GM23338 (cell line): Measurements from ENCODE around the gene EDIL3. TPM values are rescaled to one million over a fixed set of nuclear protein-coding genes. Genes with fewer than 3 reads are reported as not detected.

ENCODE experiments used
- ATAC-seq: fragments of 200-7000 bp; cut with Tn5 transposase; 3 replicates; pipeline ENCODE4 v1.9.1; 2020
- DNase-seq: peaks from one replicate; pipeline ENCODE4 v3.0.0-alpha.2; 2015; ENCODE audit warnings: low spot score
- H2AFZ ChIP-seq: fragments of 200-600 bp; sonication (generic); 2 replicates; pipeline ENCODE4 v1.8.0; 2016; ENCODE audit warnings: antibody characterized with exemption, mild to moderate bottlenecking, moderate library complexity
- H3F3A ChIP-seq: fragments of 200-600 bp; sonication (generic); replicated peaks from 2 replicates; pipeline ENCODE4 v1.8.0; 2017; ENCODE audit warnings: antibody characterized with exemption, mixed run types, low read depth
- H3K27ac ChIP-seq: fragments of 200-600 bp; sonication (generic); 2 replicates; pipeline ENCODE4 v1.6.1; 2016; ENCODE audit warnings: low read depth
- H3K27me3 ChIP-seq: fragments of 200-600 bp; sonication (generic); 2 replicates; pipeline ENCODE4 v1.8.0; 2016; ENCODE audit warnings: mild to moderate bottlenecking, mixed run types, moderate library complexity; ENCODE audit not compliant: insufficient read depth
- H3K36me3 ChIP-seq: fragments of 200-600 bp; sonication (generic); 2 replicates; pipeline ENCODE4 v1.8.0; 2016; ENCODE audit warnings: mild to moderate bottlenecking; ENCODE audit not compliant: insufficient read depth
- H3K4me1 ChIP-seq: fragments of 200-600 bp; sonication (generic); 2 replicates; pipeline ENCODE4 v1.8.0; 2016; ENCODE audit warnings: mild to moderate bottlenecking, moderate library complexity; ENCODE audit not compliant: insufficient read depth
- H3K4me2 ChIP-seq: fragments of 200-600 bp; sonication (generic); 2 replicates; pipeline ENCODE4 v1.7.1; 2017; ENCODE audit warnings: mixed run types
- H3K4me3 ChIP-seq: fragments of 200-600 bp; sonication (generic); 2 replicates; pipeline ENCODE4 v1.6.1; 2016; ENCODE audit warnings: mixed run types
- H3K79me2 ChIP-seq: fragments of 200-600 bp; sonication (generic); replicated peaks from 2 replicates; pipeline ENCODE4 v1.8.0; 2017; ENCODE audit warnings: mild to moderate bottlenecking; ENCODE audit not compliant: insufficient read depth
- H3K9me2 ChIP-seq: fragments of 200-600 bp; sonication (generic); 2 replicates; pipeline ENCODE4 v1.8.0; 2017; ENCODE audit not compliant: insufficient read depth
- H4K20me1 ChIP-seq: fragments of 200-600 bp; sonication (generic); replicated peaks from 2 replicates; pipeline ENCODE4 v1.8.0; 2017; ENCODE audit warnings: mild to moderate bottlenecking; ENCODE audit not compliant: insufficient read depth
- H3K27ac Mint-ChIP-seq: 2 replicates; pipeline ENCODE4 v1.8.0; 2020; ENCODE audit warnings: inconsistent platforms, mild to moderate bottlenecking, moderate library complexity, mixed read lengths
- H3K27me3 Mint-ChIP-seq: 3 replicates; pipeline ENCODE4 v1.8.0; 2022; ENCODE audit warnings: low read depth, mild to moderate bottlenecking, moderate library complexity, mixed read lengths, inconsistent platforms; ENCODE audit not compliant: insufficient read depth, poor library complexity
- H3K36me3 Mint-ChIP-seq: 3 replicates; pipeline ENCODE4 v1.8.0; 2021; ENCODE audit warnings: low read depth, mild to moderate bottlenecking, inconsistent platforms, moderate library complexity, mixed read lengths
- H3K4me1 Mint-ChIP-seq: 3 replicates; pipeline ENCODE4 v1.8.0; 2020; ENCODE audit warnings: mild to moderate bottlenecking, inconsistent platforms, mixed read lengths
- H3K4me3 Mint-ChIP-seq: 3 replicates; pipeline ENCODE4 v1.8.0; 2021; ENCODE audit warnings: moderate library complexity, mild to moderate bottlenecking, inconsistent platforms, mixed read lengths
- H3K9me3 Mint-ChIP-seq: 3 replicates; pipeline ENCODE4 v1.8.0; 2020; ENCODE audit warnings: moderate library complexity, mild to moderate bottlenecking, inconsistent platforms, mixed read lengths
- CREB1 ChIP-seq: fragments of 250-450 bp; sonication (Bioruptor Pico); IDR thresholded peaks from 2 replicates; pipeline ENCODE4 v1.5.0; 2020; ENCODE audit warnings: low read depth, mild to moderate bottlenecking, moderate library complexity
- EZH2phosphoT487 ChIP-seq: fragments of 200-600 bp; sonication (generic); IDR thresholded peaks from one replicate; pipeline ENCODE4 v1.8.1; 2018; ENCODE audit warnings: antibody characterized with exemption; ENCODE audit not compliant: unreplicated experiment
- JUNB ChIP-seq: IDR thresholded peaks from one replicate; pipeline ENCODE4 v1.6.1; 2016; ENCODE audit warnings: antibody characterized with exemption; ENCODE audit not compliant: unreplicated experiment
- ZNF114 ChIP-seq: fragments of 250-450 bp; sonication (Bioruptor Pico); IDR thresholded peaks from 2 replicates; pipeline ENCODE4 v1.5.0; 2020; ENCODE audit warnings: mild to moderate bottlenecking, moderate library complexity
- ZNF331 ChIP-seq: fragments of 250-450 bp; sonication (Bioruptor Pico); IDR thresholded peaks from 2 replicates; pipeline ENCODE4 v1.5.0; 2020; ENCODE audit warnings: low read depth, mild to moderate bottlenecking, moderate library complexity
- polyA plus RNA-seq: library from polyadenylated mRNA; unstranded; fragments of >200 nt; fragmentation: Nextera tagmentation; extraction: Ambion mirVana; gene quantifications from 2 replicates; pipeline ENCODE4 v1.2.1, GENCODE V29; 2016
- total RNA-seq: library from RNA; depleted of rRNA; stranded (reverse); fragments of >200 nt; shearing (Covaris generic); gene quantifications from 2 replicates; pipeline ENCODE4 v1.2.3, GENCODE V29; 2014
- TF ChIP-seq, protein P1 (sequence below), 2 experiments: fragments of 200-600 bp in 1 of 2; sonication (generic) in 1 of 2; conservative IDR thresholded peaks; 2 replicates each; pipeline versions ENCODE4 v1.5.1 to v1.6.1; 2016 to 2017; ENCODE audit warnings: antibody characterized with exemption in 2 of 2, low read depth in 2 of 2, mild to moderate bottlenecking in 2 of 2, moderate library complexity in 1 of 2
- TF ChIP-seq, protein P2 (sequence below): IDR thresholded peaks from 2 replicates; pipeline ENCODE4 v1.6.1; 2016; ENCODE audit warnings: antibody characterized with exemption
- TF ChIP-seq, protein P3 (sequence below): IDR thresholded peaks from one replicate; pipeline ENCODE4 v1.6.1; 2018; ENCODE audit warnings: antibody characterized with exemption; ENCODE audit not compliant: unreplicated experiment

The EDIL3 gene
- total and polyA plus RNA-seq, 2 experiments from 2014 or later, result 43.3 to 61.9 TPM

DNA sequence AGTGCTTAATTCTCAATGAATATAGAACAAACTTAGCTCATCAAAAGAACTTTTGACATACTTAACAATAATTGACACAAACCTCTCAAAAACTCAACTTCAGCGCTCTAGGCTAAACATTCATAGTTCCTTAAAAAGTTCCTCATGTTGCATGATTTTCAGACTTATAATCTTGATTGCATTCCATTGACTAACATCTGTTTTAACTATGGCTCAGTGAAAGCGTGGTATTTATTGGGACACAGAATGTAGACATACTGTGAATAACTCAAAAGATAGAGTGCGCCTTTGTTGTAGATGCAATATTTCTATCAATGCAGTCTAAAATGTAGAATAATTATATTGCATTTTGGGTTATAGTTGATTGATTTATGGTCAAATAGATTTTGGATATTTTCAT is 436.9 kb downstream of the EDIL3 start:
- H4K20me1 ChIP-seq, result no peaks in the 10 kb centered on the region
- TF ChIP-seq ZNF114 (CRISPR knock-in tag) (no peak), CREB1 (CRISPR knock-in tag) (no peak)
- TF ChIP-seq, protein P1, sequence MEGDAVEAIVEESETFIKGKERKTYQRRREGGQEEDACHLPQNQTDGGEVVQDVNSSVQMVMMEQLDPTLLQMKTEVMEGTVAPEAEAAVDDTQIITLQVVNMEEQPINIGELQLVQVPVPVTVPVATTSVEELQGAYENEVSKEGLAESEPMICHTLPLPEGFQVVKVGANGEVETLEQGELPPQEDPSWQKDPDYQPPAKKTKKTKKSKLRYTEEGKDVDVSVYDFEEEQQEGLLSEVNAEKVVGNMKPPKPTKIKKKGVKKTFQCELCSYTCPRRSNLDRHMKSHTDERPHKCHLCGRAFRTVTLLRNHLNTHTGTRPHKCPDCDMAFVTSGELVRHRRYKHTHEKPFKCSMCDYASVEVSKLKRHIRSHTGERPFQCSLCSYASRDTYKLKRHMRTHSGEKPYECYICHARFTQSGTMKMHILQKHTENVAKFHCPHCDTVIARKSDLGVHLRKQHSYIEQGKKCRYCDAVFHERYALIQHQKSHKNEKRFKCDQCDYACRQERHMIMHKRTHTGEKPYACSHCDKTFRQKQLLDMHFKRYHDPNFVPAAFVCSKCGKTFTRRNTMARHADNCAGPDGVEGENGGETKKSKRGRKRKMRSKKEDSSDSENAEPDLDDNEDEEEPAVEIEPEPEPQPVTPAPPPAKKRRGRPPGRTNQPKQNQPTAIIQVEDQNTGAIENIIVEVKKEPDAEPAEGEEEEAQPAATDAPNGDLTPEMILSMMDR (conservative IDR thresholded peaks at IDR 0.05; ENCODE audit: low read depth in 2 of 2), result no peak
- no peaks in the 10 kb centered on the region for H3K79me2 ChIP-seq
- no peaks in the 10 kb centered on the region for H3F3A ChIP-seq
- no peak overlapping the region for H3K4me2 ChIP-seq
- Mint-ChIP-seq H3K4me1 (no peaks in the 10 kb centered on the region), H3K27ac (no peak overlapping the region), H3K36me3 (no peaks in the 10 kb centered on the region), H3K4me3 (no peak overlapping the region), H3K27me3 (peaks cover 2% of the 10 kb centered on the region), H3K9me3 (no peaks in the 10 kb centered on the region)
- no peaks in the 10 kb centered on the region for H3K27me3 ChIP-seq
- H3K27ac ChIP-seq, result no peak overlapping the region
- no peak overlapping the region for H3K4me3 ChIP-seq
- DNase-seq (no peak), ATAC-seq (no peak)
- no peaks in the 10 kb centered on the region for H3K4me1 ChIP-seq
- H3K9me2 ChIP-seq, result no peaks in the 10 kb centered on the region
- no peak overlapping the region for H2AFZ ChIP-seq
- no peaks in the 10 kb centered on the region for H3K36me3 ChIP-seq

DNA sequence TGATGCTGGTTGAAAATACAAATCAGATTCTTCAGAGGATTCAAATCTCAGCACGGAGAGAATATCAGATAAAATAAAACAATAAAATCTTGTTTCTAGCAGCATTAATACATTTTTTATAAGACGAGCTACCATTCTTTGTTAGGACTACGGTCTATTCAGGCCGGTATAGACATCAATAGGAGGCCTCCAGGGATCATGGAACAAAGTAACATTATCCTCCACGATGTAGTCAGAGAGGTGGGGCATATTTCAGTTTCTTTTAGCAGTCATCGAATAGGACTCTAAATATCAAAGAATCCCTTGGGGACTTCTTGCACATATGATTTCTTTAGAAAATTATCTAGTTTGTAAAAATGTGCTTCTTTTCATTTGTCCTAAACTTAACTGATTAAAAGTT is 438.2 kb downstream of the EDIL3 start:
- Histone ChIP-seq H3K27ac (no peak overlapping the region), H4K20me1 (no peaks in the 10 kb centered on the region), H2AFZ (no peak overlapping the region), H3K9me2 (no peaks in the 10 kb centered on the region), H3K4me3 (no peak overlapping the region), H3K27me3 (no peaks in the 10 kb centered on the region), H3K4me1 (no peaks in the 10 kb centered on the region), H3F3A (no peaks in the 10 kb centered on the region), H3K4me2 (no peak overlapping the region), H3K79me2 (no peaks in the 10 kb centered on the region), H3K36me3 (no peaks in the 10 kb centered on the region)
- ATAC-seq (no peak), DNase-seq (no peak)
- H3K27me3 Mint-ChIP-seq, result peaks cover 2% of the 10 kb centered on the region
- H3K27ac Mint-ChIP-seq, result no peak overlapping the region
- no peaks in the 10 kb centered on the region for H3K9me3 Mint-ChIP-seq
- no peak overlapping the region for H3K4me3 Mint-ChIP-seq
- TF ChIP-seq JUNB (no peak), CREB1 (CRISPR knock-in tag) (no peak), EZH2phosphoT487 (no peak), ZNF331 (CRISPR knock-in tag) (no peak)
- TF ChIP-seq, protein P2, sequence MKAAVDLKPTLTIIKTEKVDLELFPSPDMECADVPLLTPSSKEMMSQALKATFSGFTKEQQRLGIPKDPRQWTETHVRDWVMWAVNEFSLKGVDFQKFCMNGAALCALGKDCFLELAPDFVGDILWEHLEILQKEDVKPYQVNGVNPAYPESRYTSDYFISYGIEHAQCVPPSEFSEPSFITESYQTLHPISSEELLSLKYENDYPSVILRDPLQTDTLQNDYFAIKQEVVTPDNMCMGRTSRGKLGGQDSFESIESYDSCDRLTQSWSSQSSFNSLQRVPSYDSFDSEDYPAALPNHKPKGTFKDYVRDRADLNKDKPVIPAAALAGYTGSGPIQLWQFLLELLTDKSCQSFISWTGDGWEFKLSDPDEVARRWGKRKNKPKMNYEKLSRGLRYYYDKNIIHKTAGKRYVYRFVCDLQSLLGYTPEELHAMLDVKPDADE, result no peak
- TF ChIP-seq, protein P3, sequence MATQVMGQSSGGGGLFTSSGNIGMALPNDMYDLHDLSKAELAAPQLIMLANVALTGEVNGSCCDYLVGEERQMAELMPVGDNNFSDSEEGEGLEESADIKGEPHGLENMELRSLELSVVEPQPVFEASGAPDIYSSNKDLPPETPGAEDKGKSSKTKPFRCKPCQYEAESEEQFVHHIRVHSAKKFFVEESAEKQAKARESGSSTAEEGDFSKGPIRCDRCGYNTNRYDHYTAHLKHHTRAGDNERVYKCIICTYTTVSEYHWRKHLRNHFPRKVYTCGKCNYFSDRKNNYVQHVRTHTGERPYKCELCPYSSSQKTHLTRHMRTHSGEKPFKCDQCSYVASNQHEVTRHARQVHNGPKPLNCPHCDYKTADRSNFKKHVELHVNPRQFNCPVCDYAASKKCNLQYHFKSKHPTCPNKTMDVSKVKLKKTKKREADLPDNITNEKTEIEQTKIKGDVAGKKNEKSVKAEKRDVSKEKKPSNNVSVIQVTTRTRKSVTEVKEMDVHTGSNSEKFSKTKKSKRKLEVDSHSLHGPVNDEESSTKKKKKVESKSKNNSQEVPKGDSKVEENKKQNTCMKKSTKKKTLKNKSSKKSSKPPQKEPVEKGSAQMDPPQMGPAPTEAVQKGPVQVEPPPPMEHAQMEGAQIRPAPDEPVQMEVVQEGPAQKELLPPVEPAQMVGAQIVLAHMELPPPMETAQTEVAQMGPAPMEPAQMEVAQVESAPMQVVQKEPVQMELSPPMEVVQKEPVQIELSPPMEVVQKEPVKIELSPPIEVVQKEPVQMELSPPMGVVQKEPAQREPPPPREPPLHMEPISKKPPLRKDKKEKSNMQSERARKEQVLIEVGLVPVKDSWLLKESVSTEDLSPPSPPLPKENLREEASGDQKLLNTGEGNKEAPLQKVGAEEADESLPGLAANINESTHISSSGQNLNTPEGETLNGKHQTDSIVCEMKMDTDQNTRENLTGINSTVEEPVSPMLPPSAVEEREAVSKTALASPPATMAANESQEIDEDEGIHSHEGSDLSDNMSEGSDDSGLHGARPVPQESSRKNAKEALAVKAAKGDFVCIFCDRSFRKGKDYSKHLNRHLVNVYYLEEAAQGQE, result no peak
- H3K36me3 Mint-ChIP-seq, result no peaks in the 10 kb centered on the region
- H3K4me1 Mint-ChIP-seq, result no peaks in the 10 kb centered on the region
